IPS-18a (cell line): Measurements from ENCODE around the gene NAT8L.

Source experiments
- H3K27ac ChIP-seq: one replicate; pipeline ENCODE4 v1.5.1; 2013; ENCODE audit warnings: low read length
- H3K27me3 ChIP-seq: one replicate; pipeline ENCODE4 v1.6.1; 2013; ENCODE audit warnings: mild to moderate bottlenecking, low read length; ENCODE audit not compliant: control insufficient read depth, insufficient read depth
- H3K36me3 ChIP-seq: one replicate; pipeline ENCODE4 v1.6.1; 2013; ENCODE audit warnings: low read depth, low read length; ENCODE audit not compliant: control insufficient read depth
- H3K4me1 ChIP-seq: one replicate; pipeline ENCODE4 v1.6.1; 2013; ENCODE audit warnings: low read depth, low read length; ENCODE audit not compliant: control insufficient read depth
- H3K4me3 ChIP-seq: one replicate; pipeline ENCODE4 v1.5.1; 2013; ENCODE audit warnings: low read length
- H3K9ac ChIP-seq: one replicate; pipeline ENCODE4 v1.6.1; 2013; ENCODE audit warnings: mild to moderate bottlenecking, low read length, moderate library complexity
- H3K9me3 ChIP-seq: one replicate; pipeline ENCODE4 v1.6.1; 2013; ENCODE audit warnings: low read depth, low read length; ENCODE audit not compliant: control insufficient read depth

Gene NAT8L

DNA sequence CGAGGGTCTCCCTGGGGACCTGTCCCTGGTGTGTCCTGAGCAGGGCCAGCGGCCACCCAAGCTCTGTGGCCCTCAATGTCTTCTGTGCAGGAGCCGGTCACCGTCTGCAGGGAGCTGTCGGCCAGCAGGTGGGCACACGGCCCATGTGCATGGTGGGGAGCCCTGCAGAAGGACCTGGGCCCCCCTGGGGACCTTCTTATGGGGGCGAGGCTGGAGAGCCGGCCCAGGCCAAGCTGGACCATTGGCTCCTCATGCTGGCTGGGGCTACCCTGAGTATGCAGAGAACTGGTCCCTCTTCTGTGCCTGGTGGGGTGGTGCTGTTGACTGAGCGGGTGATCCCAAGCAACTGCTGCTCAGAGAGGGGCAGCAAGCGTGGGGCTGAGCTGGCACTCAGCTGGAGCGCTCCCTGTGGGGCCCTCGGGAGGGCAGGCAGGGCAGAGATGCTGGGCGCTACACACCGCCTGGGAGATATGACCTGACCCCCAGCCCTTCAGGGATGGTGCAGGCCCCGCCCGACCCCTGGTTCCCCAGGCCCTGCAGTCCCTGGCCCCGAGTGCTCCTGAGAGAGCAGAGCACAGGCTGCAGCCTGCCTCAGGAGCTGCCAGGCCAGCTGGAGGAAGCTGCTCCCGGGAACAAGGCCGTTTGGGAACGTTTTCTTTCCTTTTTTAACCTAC, 14.8 kb downstream of the NAT8L start:
- H3K9me3 ChIP-seq: no peaks in the 10 kb centered on the region

DNA sequence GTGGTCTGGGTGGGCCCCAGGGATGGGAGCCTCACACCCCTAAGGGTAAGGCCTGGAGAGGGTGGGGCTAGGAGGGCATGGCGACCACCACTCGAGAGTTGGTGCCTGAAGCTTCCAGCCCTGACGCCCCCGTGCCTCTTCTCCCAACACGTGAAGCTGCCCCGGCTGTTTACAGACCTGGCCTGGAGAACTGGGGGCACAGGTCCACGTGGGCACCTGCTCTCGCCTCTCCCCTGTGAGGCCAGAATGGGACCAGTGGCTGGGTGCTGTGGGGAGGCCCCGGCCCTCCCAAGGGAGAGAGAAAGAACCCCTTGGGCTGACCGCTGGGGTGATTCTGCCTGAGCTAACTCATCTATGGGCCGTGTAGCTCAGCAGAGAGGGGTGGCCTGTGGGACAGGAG, 15.5 kb downstream of the NAT8L start:
- no peak overlapping the region for H3K9ac ChIP-seq
- H3K4me3 ChIP-seq: no peak overlapping the region
- no peak overlapping the region for H3K27ac ChIP-seq
- H3K27me3 ChIP-seq: no peaks in the 10 kb centered on the region
- H3K4me1 ChIP-seq: peaks cover 9% of the 10 kb centered on the region
- H3K9me3 ChIP-seq: no peaks in the 10 kb centered on the region
- H3K36me3 ChIP-seq: no peaks in the 10 kb centered on the region

More for the DNA sequence above, 14.8 kb downstream of the NAT8L start:
- Histone ChIP-seq H3K4me3 (no peak overlapping the region), H3K36me3 (no peaks in the 10 kb centered on the region), H3K4me1 (peaks cover 9% of the 10 kb centered on the region), H3K27ac (no peak overlapping the region), H3K27me3 (no peaks in the 10 kb centered on the region), H3K9ac (no peak overlapping the region)

DNA sequence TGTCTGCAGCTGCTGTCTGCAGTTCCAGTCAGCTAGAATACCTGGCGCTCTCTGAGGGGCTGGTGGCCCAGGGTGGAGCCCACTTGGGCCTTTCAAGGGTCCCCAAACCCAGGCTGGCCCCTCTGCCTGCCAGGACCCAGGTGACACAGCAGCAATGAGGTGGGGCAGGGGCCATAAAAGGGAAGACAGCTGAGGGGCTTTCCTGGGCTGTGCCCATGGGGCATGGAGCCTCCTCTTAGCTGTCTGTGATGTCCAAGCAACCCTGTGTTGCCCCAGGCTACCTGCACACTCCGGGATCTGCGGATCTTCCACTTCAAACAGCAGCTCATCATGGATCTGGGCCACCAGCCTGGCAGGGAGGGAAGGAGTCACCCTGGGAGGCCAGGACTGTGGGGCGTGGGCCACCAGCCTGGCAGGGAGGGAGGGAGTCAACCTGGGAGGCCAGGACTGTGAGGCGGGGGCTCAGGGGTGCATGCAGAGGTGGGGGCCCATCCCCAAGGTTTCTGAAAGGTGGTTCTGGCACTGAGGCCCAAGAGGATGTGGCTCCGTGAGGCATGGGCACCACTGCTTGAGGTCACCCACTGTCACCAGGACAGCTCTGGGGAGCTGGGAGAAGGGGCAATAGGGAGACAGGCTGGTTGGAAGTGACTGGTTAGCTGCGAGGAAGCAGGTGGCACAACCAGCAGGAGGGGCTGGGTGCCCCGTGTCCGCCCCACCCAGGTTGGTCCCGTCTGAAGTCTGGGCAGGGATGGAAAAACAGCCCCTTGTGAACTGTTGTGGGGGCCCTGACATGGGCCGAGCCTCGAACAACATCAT, 16.3 kb downstream of the NAT8L start:
- Histone ChIP-seq H3K4me3 (no peak overlapping the region), H3K9me3 (no peaks in the 10 kb centered on the region), H3K36me3 (no peaks in the 10 kb centered on the region), H3K27ac (no peak overlapping the region), H3K4me1 (peaks cover 9% of the 10 kb centered on the region), H3K27me3 (no peaks in the 10 kb centered on the region), H3K9ac (no peak overlapping the region)

DNA sequence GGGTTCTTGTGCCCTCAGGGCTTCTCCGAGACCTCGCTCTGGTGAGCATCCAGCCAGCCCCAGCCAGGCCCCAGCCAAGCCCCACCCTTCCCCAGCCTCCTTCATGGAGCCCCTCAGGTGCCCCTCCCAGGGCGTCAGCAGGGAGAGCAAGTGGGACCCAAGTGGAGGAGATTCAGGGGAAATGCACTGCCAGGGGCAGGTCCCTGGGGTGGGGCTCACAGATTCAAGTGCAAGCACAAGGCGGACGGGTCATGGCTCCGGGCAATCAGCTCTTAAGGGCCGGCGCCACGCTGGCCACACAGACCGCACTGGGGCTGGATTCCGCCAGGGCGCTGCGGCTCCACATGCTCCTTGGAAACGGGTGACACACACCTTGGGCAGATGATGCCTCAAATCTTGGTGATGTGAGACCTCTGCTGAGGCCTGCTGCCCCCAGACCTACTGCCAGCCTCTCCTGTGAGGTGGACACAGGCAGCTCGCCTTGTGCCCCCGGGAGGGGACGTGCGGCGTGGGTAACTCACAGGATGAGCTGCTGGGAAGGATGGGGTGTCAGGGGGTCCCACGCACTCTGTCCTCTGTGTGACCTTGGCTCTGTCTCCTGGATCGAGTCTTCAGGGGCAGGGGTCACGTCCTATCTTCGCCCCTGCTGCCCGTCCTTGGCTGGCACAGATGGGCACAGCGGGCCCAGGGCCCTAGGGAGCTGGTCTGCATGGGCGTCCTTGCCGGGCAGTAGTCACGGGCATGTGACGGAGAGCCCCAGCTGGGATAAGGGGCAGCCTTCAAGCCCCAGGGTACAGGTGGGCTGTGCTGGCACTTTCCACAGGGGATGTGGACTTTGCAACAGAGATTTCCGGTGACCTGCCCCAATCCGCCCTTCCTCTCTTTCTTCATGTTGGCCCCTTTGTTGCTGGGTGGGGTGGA, 17.1 kb downstream of the NAT8L start:
- Histone ChIP-seq H3K36me3 (no peaks in the 10 kb centered on the region), H3K27ac (no peak overlapping the region), H3K27me3 (no peaks in the 10 kb centered on the region), H3K4me1 (peaks cover 9% of the 10 kb centered on the region), H3K9ac (no peak overlapping the region), H3K9me3 (no peaks in the 10 kb centered on the region), H3K4me3 (no peak overlapping the region)

DNA sequence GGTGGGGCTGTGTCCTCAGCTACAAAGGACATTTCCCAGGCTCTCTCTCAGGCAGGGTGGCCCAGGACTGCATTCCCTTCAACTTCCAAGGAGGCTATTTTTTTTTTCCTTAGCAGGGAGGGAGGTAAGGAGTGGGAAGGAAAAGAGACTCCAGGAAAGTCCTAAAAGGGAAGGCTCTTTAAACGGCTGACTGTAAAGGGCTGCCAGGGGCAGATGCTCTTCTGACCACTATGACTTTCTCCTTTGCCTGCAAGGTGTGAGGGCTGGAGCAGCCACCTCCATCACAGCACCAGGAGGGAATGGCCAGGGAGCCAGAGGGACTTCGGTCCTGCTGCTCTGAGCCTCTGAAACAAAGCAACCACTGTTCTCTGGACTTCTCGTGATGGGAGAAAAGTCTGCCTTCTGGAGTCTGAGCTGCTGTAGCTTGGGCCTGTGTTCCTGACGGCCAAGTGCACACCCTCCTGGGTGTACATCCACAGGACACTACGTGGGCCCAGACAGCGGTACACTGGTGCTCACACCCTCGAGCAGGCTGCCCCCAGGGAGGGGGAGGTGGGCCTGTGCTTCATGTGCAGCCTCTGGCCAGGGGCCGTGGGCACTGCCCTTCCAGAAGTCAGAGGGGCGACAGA, 17.9 kb downstream of the NAT8L start:
- no peaks in the 10 kb centered on the region for H3K9me3 ChIP-seq
- no peaks in the 10 kb centered on the region for H3K36me3 ChIP-seq
- peaks cover 4% of the 10 kb centered on the region for H3K4me1 ChIP-seq
- no peak overlapping the region for H3K27ac ChIP-seq
- H3K27me3 ChIP-seq: no peaks in the 10 kb centered on the region
- H3K4me3 ChIP-seq: no peak overlapping the region
- no peak overlapping the region for H3K9ac ChIP-seq

DNA sequence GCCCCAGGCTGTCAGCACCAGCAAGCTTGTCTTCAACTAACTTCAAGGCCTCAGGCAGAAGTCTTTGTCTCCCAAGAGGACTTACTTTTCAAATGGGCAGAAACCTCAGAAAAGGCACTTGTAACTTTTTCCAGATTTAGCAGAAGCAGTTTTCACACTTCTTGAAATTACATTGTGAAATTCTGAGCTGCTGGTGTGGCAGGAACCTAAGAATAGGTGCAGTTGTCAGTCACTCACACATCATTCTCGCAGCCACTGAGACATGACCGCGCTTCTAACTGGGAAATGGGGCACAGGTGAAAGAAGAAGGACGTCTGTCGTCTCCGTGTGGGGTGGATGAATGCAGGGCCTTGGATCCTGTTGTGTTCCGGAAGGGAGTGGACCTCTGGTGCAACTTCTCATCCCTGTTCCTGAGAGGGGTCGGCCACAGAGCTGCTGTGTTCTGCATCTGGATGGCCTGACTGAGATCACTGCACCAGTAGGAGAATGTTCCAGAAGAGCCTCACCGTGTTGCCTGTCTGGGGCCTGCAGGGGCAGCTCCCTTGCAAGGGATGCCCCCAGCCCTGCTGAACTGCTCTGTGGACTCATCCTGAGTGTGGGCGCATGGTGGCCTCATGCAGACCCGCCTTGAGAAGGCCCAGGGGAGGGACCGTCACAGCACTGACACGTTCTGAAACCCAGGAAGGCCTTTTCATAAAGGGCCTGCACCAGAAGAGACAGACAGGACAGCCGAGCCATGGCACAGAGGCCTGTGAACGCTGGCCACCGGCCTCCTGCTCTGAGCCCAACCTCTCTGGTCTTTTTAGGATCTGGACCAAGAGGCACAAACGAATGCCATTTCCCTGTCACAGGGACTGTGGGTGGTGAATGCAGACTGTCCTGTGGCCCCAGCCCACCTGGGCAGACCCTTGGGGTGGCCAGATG, 18.7 kb downstream of the NAT8L start:
- Histone ChIP-seq H3K27ac (no peak overlapping the region), H3K4me3 (no peak overlapping the region), H3K9me3 (no peaks in the 10 kb centered on the region), H3K4me1 (no peaks in the 10 kb centered on the region), H3K27me3 (no peaks in the 10 kb centered on the region), H3K36me3 (no peaks in the 10 kb centered on the region), H3K9ac (no peak overlapping the region)

DNA sequence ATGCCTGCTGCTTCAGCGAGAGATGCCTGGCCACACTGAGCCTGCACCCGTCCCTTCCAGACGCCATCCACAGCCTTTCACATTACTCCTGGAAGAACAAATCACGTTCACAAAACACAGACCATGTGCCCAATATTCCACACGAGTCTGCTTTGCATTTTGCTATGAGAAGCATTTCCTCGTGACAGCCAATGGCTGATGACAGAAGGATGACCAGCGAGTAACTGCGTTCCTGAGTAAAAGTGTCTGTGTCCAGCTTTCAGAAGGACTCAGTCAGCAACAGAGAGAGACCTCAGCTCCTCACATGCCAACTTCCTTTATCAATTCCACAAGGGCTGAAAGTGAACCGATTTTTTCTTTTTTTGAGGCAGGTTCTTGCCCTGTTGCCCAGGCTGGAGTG, 19.5 kb downstream of the NAT8L start:
- Histone ChIP-seq H3K9ac (no peak overlapping the region), H3K9me3 (no peaks in the 10 kb centered on the region), H3K27me3 (no peaks in the 10 kb centered on the region), H3K4me3 (no peak overlapping the region), H3K4me1 (no peaks in the 10 kb centered on the region), H3K27ac (no peak overlapping the region), H3K36me3 (no peaks in the 10 kb centered on the region)

DNA sequence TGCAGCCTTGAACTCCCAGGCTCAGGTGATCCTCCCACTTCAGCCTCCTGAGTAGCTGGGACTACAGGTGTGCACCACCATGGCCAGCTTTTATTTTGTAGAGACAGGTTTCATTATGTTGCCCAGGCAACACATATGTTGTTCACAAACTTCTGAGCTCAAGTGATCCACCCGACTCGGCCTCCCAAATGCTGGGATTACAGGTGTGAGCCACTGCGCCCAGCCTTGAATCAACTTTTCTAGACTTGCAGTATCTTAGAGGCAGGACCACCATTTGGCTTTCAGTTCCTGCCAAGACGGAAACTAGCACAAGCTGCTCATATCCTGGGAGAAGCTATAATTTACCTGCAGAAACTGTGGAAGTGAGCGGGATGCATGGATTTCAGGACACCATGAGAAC, 19.9 kb downstream of the NAT8L start:
- no peaks in the 10 kb centered on the region for H3K27me3 ChIP-seq
- H3K9ac ChIP-seq: no peak overlapping the region
- no peaks in the 10 kb centered on the region for H3K36me3 ChIP-seq
- no peak overlapping the region for H3K27ac ChIP-seq
- H3K9me3 ChIP-seq: no peaks in the 10 kb centered on the region
- H3K4me3 ChIP-seq: no peak overlapping the region
- no peaks in the 10 kb centered on the region for H3K4me1 ChIP-seq

DNA sequence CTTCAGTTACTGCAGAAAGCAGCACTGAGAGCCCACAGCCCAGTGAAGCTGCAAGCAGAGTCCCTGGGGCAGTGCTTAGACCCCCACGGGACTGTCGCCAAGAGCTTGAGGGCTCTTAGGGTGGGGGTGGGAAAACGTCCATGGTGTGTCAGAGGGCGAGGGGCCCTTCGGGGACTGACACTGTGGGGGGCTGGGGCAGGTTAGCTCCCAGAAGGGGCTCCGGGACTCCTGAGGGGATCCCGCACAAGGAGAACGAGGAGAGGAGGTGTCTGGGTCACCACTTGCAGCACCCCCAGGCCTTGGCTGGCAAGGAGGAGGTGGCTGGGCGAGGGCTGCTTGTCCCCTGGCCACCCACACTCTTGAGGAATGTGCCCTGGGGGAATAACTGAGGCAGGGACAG, 20.8 kb downstream of the NAT8L start:
- Histone ChIP-seq H3K9ac (no peak overlapping the region), H3K27ac (no peak overlapping the region), H3K4me3 (no peak overlapping the region), H3K9me3 (no peaks in the 10 kb centered on the region), H3K36me3 (no peaks in the 10 kb centered on the region), H3K4me1 (no peaks in the 10 kb centered on the region), H3K27me3 (no peaks in the 10 kb centered on the region)

DNA sequence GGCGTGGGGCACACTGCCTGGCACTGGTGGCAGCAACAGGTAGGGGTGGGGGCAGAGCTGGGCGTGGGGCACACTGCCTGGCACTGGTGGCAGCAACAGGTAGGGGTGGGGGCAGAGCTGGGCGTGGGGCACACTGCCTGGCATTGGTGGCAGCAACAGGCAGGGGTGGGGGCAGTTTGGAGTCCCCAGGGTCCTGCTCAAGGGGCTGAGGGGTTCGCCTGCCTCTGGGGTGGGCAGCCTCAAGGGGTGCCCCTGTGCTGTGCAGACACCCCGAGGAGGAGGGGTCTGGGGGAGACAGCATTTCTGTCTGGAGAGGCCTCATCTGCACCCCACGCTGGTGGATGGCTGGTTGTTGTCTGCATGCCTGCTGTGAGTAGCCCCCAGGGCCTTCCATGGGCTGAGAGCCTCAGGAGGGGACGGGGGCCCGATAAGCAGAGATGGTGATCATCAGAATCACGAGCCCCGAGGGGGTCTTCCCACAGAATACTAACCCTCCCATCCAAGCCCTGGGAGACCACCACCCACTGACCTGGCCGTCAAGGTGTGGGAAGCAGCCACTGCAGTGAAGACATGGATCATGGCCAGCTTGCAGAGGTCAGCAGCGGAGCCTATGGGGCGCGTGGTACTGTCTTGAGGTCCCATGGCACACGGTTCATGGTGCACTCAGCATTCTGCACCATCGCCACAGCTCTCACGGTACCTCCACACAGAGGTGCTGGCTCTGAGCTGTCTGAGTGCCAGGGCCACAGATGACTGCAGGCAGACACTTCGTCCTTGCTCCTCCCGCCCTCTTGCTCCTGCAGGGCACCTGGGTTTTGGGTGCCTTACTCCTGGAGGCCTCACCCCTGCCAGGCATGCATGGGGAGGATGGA, 21.5 kb downstream of the NAT8L start:
- Histone ChIP-seq H3K9ac (no peak overlapping the region), H3K36me3 (no peaks in the 10 kb centered on the region)

More for the DNA sequence above, 21.5 kb downstream of the NAT8L start:
- H3K4me1 ChIP-seq: no peaks in the 10 kb centered on the region
- no peak overlapping the region for H3K4me3 ChIP-seq
- H3K9me3 ChIP-seq: no peaks in the 10 kb centered on the region
- H3K27ac ChIP-seq: no peak overlapping the region
- no peaks in the 10 kb centered on the region for H3K27me3 ChIP-seq
